ENCODE results near the gene WTIP.
"Not testable (repeated sequence)": the region's sequence is repeated elsewhere in the genome, so short reads cannot be mapped to it uniquely, and the experiment has no call there.

The WTIP gene

GRCh38 chr19:34475026-34475974 is 6.3 kb upstream of the WTIP start:
- peaks cover 43% of the 10 kb centered on the region for H3K36me3 ChIP-seq
- H3K9me3 ChIP-seq (ENCODE audit: severe bottlenecking): no peaks in the 10 kb centered on the region
- H3K27ac ChIP-seq: no peak overlapping the region
- DNase-seq: no peak
- H3K4me3 ChIP-seq (ENCODE audit: low read depth, low read length): no peak overlapping the region
- TF ChIP-seq CTCF (IDR thresholded peaks at IDR 0.05; ENCODE audit: low read depth, low read length): no peak
- H3K27me3 ChIP-seq (ENCODE audit: insufficient read depth, low read depth, severe bottlenecking): no peaks in the 10 kb centered on the region

GRCh38 chr19:34475975-34476594 is 5.5 kb upstream of the WTIP start:
- H3K9me3 ChIP-seq (ENCODE audit: severe bottlenecking): no peaks in the 10 kb centered on the region
- H3K27me3 ChIP-seq (ENCODE audit: insufficient read depth, low read depth, severe bottlenecking): no peaks in the 10 kb centered on the region
- H3K36me3 ChIP-seq: peaks cover 35% of the 10 kb centered on the region
- DNase-seq: no peak
- H3K27ac ChIP-seq: no peak overlapping the region
- TF ChIP-seq CTCF (IDR thresholded peaks at IDR 0.05; ENCODE audit: low read depth, low read length): no peak
- no peak overlapping the region for H3K4me3 ChIP-seq (ENCODE audit: low read depth, low read length)

GRCh38 chr19:34478496-34478895 is 3.1 kb upstream of the WTIP start:
- not testable (repeated sequence) for DNase-seq; H3K27me3 ChIP-seq (ENCODE audit: insufficient read depth, low read depth, severe bottlenecking)
- H3K36me3 ChIP-seq: peaks cover 12% of the 10 kb centered on the region

GRCh38 chr19:34479396-34479795 is 2.2 kb upstream of the WTIP start:
- Histone ChIP-seq H3K36me3 (peaks cover 3% of the 10 kb centered on the region), H3K27ac (no peak overlapping the region), H3K27me3 (ENCODE audit: insufficient read depth, low read depth, severe bottlenecking) (no peaks in the 10 kb centered on the region), H3K9me3 (ENCODE audit: severe bottlenecking) (no peaks in the 10 kb centered on the region), H3K4me3 (ENCODE audit: low read depth, low read length) (no peak overlapping the region)
- no peak for TF ChIP-seq CTCF (IDR thresholded peaks at IDR 0.05; ENCODE audit: low read depth, low read length)
- no peak for DNase-seq

More at GRCh38 chr19:34478496-34478895, 3.1 kb upstream of the WTIP start:
- not testable (repeated sequence) for H3K9me3 ChIP-seq (ENCODE audit: severe bottlenecking); H3K27ac ChIP-seq; H3K4me3 ChIP-seq (ENCODE audit: low read depth, low read length)

GRCh38 chr19:34480491-34480890 is 1.1 kb upstream of the WTIP start:
- H3K4me3 ChIP-seq (ENCODE audit: low read depth, low read length): no peak overlapping the region
- H3K27ac ChIP-seq: no peak overlapping the region
- no peaks in the 10 kb centered on the region; the same call in 1 of the 2 replicates for H3K36me3 ChIP-seq
- DNase-seq: no peak
- TF ChIP-seq CTCF (IDR thresholded peaks at IDR 0.05; ENCODE audit: low read depth, low read length): no peak
- H3K27me3 ChIP-seq (ENCODE audit: insufficient read depth, low read depth, severe bottlenecking): no peaks in the 10 kb centered on the region
- H3K9me3 ChIP-seq (ENCODE audit: severe bottlenecking): no peaks in the 10 kb centered on the region

- Histone ChIP-seq H3K36me3 (no peaks in the 10 kb centered on the region), H3K9me3 (ENCODE audit: severe bottlenecking) (no peaks in the 10 kb centered on the region), H3K27me3 (ENCODE audit: insufficient read depth, low read depth, severe bottlenecking) (no peaks in the 10 kb centered on the region), H3K27ac (no peak overlapping the region), H3K4me3 (ENCODE audit: low read depth, low read length) (peak overlapping the region; percentile 35)
- no peak for TF ChIP-seq CTCF (IDR thresholded peaks at IDR 0.05; ENCODE audit: low read depth, low read length)
- DNase-seq: no peak
Measured at GRCh38 chr19:34481861-34482379, 362 bp downstream of the WTIP start.
